ENCODE results near the gene EDN3.
"Not testable (repeated sequence)": the region's sequence is repeated elsewhere in the genome, so short reads cannot be mapped to it uniquely, and the experiment has no call there.

EDN3 gene

DNA sequence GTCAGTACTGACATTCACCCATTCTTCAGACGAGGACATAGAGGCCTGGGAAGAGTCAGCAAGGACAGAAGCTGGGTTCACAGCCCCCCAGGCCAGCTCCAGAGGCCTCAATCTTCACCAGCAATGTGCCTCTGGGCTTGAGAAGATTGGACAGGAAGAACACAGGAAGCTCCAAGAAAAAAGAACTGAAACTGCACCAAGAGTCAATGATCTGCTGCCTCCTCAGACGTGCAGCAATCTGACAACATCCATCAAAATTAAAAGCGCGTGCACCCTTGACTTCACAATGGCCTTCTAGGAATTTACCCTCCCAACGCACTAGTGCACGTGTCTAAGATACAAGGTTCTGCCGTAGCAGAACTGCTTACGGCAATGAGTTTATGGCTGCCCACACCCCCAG lies 38.0 kb downstream of the EDN3 start:
- DNase-seq, result not testable (repeated sequence)

DNA sequence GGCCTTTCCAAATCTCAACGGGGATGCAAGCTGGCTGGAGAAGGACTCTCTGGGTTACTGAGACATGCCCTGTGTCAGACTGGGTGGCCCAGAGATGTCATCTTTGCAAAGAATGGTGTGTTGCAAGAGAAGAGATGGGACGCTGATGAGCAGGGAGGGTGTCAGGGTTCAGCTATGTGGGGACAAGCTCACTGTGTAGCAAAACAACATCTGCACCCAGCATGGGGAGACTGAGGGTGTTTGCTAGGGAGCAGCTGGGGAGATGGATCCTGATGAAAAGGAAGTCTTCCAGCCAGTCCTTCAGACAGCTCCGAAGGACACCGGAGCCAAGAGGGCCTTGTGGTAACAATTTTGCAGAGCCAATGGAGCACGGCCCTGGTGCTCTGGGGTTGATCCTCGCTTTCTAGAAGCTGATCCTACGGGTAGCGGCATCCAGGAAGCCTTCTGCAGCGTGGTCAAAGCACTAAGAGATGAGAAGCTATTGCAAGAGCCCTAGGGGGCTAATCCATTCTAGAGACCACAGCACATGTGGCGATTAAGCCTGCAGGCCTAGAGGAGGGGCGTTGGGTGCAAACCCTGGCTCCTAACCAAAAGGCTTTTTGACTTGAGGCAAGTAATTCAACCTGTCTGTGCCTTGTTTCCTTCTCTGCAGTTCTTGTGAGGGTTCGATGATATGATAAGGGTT lies 39.9 kb downstream of the EDN3 start:
- DNase-seq, result no peak

DNA sequence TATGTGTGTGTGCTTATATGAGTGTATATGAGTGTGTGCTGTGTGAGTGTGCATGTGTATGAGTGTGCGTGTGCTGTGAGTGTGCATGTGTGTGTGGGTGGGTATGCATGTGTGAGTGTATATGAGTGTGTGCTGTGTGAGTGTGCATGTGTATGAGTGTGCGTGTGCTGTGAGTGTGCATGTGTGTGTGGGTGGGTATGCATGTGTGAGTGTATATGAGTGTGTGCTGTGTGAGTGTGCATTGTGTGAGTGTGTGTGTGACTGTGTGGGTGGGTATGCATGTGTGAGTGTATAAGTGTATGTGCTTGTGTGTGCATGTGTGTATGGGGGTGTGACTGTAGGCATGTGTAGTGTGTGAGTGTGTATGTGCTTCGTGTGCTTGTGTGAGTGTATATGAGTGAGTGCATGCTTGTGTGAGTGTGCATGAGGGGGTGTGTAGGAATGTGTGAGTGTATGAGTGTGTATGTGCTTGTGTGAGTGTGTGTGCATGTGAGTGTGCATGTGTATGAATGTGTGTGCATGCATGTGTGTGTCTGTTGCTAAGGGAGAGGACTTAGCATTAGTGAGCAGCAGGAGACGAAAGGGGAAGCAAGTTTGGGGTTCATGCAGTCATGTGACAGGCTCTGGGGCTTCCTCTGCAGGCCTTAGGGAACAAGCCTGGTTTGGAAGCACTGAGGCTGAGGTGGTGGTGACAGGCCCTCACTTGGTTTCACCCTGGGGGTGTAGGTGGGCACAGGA lies 41.0 kb downstream of the EDN3 start:
- not testable (repeated sequence) for DNase-seq

DNA sequence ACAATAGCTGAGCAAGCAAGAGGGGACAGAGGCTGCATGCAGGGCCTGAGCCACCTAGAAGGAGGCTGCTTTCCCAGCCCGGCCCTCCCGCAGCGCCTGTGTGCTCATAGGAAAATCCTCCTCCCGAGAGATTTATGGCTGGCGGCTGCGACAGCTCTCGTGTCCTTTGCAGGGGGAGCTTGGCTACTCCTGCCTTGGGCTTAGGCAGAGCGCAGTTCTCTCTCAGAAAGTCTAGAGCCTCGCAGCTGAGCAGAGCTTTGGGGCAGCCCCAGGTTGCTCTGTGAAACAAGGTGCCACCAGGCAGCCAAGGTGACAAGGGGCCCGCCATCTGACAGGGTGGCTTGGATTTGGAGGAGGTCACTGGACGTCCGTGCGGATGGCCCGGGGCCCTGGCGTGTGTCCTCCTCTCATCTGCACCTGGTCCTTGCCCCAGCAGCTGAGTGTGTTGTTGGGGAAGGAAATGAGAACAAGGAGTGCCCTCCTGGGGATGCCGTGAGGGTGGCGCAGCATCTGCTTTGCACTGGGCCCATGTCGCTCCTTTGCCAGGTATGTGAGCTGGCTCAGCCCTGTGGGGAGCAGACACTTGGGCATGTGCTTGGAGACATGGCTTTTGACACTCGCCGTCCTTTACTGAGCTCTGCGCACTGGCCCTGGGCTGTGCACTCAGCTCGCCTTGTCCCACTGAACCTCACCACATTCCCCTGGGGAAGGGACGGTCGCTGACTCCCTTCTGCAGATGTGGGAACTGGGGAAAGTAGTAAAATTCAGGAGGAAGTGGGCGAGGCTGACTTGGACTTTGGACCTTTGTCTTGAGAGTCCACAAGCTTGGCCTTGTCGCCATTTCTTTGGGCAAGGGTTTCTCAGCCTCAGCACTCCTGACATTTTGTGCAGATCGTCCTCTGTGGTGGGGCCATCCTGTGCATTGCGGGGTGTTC lies 41.9 kb downstream of the EDN3 start:
- no peak for DNase-seq

DNA sequence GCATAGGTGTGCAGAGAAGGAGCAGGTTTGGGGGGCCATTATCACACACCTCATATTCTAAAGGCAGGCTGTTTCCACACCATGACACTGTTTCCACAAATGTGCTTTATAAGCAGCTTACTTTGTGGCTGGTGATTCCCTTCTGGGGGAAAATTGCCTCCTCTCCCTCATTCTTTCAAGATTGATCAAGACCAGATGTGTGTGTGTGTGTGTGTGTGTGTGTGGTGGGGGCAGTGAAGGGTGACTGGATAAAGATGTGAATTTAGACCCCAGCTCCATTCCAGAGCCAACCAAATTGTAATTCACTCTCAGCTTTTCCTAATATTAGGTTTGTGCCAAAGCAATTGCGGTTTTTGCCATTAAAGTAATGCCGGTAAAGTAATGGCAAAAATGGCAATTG lies 45.6 kb downstream of the EDN3 start:
- no peak for DNase-seq

DNA sequence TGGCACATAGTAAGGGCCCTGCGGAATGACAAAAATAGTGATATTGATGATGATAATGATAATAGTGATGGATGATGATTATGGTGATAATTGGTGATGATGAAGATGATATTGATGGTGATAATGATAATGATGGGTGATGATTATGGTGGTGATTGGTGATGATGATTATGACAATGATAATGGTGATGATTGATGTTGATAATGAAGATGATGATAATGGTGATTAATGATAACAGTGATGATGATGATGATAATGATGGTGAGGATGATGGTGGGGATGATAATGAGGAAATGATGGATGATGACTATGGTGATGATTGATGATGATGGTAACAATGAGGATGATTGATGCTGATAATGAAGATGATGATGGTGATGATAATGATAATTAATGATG lies 48.9 kb downstream of the EDN3 start:
- no peak for DNase-seq

DNA sequence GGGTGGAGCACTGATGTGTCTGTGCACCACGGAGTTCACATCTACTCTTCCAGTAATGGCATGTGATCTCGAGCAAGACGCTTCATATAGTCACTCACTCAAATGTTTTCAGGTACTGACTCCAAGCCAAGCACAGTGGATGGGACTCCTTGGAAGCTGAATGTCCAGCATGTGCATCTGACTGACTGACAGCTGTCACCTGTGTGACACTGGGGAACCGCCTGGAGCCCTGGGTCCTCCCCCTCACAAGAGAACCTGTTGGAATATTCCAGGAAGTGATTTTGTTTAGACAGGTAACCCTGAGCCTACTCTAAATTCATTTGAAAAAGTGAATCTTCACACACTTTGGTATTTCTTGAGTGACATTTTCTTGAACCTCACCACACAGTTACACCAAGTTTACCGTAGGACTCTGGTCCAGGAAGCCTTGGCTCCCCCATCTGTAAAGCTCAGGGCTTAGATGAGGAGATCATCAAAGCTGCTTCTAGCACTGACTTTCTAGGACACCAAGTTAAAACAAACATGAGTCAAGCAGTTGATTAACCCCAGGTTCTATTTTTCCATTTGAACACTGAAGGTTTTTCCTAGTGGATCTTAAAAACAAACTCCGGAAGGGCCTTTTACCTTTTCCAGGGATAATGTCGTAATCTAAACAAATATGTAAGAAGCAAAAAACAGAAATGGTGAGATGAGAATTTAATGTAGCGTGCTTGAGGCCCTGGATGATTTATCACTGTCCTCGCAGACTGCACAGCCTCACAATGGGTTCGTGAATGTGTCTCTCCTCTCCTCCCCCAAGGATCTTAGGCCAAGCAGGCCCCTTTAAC lies 50.1 kb downstream of the EDN3 start:
- DNase-seq, result no peak

DNA sequence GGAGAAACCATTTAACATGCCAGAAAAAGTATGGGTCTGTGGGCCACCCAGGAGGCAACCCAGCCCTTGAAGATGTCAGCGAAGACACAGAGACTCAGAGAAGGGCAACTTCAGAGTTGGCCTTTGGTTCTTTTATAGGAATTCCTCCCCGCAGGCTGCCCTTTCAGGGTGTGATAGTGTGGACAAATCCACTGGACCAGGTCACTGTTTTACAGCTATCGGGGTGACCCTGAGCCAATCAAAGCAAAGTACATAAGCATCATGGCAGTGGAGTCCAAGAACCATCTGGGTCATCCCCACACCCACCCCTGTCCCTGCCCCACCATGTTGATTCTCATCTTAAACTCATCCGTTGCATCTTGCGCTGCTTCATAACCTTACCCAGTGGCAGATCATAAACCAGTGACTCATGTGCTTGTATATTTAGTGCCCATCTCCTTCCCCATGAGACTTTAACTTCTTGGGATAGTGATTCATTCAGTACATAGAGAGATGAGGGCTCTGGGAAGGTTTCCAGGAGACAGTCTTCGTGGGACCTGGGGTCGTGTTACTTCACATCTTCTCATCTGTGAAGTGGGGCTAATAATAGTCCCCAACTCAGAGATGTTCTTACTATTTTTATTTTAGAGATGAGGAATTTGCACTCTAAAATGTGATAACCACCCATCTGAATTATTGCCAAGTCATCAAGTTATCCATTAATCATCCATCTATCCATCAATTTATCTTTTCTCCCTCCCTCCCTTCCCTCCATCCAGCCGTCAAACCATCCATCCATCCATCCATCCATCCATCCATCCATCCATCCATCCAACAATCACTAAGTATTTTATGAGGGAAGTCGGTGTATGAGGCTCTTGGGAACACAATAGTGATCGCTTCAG lies 51.0 kb downstream of the EDN3 start:
- no peak for DNase-seq

DNA sequence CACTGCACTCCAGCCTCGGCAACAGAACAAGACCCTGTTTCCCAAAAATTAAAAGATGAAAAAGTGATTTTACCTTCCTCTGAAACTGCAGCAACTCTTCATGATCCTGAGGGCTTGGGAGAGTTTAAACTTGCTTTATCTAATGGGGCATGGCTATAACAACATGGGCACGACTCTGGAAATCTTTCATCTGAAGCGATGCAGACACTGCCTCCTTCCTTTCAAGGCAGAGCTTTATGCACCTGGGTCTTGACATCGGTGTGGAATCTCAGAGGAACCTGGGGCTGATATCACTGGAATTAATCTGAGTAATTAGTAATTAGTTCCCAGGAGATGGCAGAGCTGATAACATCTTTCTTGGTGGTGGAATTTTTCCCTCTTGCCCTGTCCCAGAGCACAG lies 52.1 kb downstream of the EDN3 start:
- no peak for DNase-seq

DNA sequence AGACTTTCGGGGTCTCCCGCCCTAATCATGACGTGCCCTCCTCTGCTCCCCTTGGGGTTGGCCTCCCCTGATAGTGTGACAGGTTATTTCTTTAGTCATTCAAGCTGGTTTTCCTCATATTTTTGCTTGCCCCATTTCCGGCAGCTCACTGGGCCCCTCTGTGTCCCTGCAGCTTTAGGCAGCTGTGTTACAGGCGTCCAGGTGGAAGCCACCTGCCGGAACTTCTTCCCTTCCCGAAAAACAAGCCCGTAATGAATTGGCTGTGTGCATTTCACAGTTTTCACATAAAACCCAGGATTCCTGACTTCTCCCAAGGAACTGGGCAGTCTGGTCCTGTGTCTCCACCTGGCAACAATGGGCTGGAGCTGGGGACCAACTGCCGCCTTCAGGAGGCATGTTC lies 52.6 kb downstream of the EDN3 start:
- no peak for DNase-seq

DNA sequence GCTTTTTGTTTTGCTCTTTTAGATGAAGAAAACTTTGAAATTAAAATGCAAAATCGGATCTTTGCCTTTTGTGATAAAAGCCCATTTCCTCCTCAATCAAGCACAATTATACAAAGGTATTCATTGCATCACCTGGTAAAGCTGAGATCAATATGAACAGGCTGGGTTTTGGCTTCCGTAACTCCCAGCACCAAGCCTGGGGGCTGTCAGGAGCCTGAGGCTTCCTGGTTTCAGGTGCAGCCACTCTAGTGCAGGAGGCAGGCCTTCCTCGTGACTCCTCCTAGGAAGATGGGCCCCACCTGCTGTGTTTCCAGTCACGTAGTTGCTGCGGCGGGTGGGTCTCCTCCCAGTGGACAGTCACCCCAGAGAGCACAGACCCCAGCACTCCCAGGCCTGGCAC lies 54.0 kb downstream of the EDN3 start:
- DNase-seq, result no peak

DNA sequence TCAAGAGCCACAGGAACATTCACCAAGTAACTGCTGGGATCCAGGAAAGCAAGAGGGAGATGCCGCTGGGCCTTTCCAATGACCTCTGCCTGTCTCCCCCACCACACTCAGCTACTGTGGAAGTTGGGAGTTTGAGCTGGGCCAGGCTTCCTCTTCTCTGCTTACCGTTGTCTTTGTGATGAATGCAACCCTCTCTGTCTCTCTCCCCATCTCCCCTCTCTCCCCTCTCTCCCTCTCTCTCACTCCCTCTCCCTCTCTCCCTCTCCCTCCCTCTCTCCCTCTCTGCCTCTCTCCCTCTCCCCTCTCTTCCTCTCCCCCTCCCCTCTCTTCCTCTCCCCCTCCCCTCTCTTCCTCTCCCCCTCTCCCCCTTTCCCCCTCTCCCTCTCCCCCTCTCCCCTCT lies 54.8 kb downstream of the EDN3 start:
- DNase-seq, result no peak

DNA sequence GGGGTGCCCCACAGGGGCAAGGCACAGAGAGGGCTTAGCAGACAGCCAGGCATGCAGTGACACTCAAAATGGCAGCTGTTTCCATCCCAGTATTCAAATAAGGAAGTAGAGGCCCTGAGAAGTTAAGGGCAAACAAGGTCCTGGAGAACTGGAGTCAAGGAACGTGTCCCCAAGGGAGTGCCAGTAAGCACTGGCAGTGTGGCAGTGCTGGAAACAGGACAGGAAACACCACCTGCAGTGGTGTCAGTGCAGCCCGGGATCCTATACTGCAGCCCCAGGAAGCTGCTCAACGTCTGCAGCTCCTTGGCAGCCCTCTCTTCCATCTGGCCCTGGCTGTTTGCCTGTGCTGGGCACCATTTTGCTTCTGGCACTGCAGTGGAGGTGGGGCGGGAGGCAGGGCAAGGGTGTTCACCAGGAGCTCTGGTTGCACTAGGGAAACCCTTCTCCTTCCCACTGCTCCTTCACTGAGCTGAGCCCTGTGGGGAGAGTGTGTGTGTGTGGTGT lies 56.3 kb downstream of the EDN3 start:
- DNase-seq, result no peak

DNA sequence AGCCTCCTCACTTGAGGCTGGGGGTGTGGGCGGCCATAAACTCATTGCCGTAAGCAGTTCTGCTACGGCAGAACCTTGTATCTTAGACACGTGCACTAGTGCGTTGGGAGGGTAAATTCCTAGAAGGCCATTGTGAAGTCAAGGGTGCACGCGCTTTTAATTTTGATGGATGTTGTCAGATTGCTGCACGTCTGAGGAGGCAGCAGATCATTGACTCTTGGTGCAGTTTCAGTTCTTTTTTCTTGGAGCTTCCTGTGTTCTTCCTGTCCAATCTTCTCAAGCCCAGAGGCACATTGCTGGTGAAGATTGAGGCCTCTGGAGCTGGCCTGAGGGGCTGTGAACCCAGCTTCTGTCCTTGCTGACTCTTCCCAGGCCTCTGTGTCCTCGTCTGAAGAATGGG lies 58.4 kb downstream of the EDN3 start:
- not testable (repeated sequence) for DNase-seq

DNA sequence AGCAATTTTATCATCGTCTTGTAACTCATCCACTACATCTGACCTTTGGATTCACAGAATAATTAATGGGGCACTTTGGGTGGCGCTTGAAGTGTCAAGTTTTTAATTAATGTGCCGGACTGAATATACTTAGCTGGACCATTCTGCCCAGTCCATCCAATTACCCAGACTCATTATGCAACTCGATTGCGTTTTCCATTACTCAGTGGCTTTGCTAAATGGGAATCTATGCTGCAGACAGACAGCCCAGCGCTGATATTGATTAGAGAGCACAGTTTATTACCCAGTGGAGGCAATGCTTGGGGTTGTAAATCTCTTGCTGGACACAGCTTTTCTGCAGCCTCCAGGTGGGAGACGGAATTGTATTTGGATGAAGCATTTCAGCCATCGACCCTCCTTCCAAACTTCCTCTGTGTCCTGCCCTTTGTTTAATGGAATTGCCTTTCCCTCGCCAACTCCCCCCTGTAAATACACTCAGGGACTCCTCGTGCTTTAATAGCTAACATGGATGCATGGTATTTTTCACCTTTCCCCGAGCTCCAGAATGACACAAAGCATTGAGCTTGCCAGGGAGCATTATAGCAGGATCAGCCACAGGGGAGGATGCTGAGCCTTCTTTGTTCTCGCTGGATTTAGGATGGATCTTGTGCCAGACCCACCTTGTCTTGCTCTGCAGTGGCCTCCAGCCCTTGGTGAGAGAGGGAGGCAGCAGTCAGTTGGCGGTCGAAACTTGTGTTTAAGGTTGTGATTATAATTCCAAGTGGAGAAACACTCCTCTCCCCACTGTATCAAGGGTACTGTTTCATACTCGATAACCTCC lies 59.7 kb downstream of the EDN3 start:
- no peak for DNase-seq

DNA sequence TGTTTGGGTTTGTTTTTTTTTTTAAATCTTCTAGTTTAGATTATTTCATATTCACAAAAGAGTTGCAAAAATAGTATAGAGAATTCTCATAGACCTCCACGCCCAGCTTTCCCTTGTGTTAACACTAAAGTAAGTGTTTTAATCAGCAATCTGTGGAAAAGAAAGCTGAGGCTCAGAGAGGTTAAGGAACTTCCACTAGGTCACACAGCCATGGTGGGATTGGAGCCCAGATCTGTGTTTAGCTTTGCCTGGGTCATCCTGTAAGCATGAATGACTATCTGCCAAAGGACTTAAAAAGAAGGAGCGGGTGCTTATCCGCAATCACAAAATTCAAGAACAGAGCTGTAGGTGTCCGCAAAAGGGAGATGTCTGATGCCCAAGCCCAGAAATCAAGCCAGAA lies 60.5 kb downstream of the EDN3 start:
- DNase-seq, result no peak

DNA sequence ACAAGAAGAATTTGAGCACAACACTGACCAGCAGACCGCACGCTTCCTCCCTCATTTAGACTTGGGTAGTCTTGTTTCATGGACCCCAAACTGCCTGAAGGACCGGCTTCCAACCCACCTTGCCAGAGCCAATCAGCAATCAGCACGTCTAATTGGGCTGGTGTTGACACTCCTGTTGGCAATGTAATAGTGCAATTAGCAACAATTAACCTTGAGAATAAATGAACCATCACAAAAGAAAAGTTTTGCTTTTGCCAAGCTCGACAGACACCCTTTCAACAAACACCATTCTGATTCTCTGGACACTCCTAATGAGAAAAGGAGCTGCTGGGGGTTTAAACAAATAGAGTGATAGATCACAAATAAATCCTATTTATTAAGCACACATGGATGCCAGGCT lies 61.0 kb downstream of the EDN3 start:
- no peak for DNase-seq

DNA sequence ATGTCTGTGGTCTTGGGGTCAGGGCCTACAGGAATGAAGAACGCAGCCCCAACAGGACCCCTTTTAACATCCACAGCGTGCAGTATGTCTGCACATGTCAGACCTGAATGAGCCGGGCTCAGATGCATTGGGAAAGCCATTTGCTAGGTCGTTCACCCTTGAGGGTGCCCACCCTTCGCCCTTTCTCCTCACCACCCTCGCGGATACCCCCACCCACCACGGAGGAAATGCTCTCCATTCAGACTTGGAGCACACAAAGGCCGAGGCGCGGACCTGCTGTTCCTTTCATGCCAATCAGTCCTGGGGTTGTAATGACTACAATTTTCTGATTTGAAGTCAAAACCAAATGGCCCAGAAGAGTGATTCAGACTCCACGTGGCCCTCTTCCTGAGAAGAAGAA lies 62.7 kb downstream of the EDN3 start:
- DNase-seq, result no peak

DNA sequence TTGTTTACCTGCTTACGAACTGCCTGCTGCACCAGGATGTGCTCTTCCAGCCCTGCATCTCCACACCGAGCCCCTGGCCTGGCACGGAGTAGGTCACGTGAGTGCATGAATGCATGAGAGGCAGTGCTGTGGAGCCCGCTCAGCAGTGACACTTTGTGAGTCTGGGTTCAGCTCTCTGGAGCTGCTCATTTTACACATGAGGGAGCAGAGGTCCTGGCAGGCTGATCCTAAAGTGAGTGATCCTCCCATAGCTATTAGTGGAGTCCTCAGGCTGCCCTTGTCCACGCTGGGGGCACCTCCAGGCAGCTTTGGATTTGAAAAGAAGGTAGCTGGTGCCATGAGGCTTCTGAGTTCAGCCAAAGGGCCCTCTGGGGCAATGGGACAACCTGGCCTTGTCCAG lies 64.2 kb downstream of the EDN3 start:
- no peak for DNase-seq

DNA sequence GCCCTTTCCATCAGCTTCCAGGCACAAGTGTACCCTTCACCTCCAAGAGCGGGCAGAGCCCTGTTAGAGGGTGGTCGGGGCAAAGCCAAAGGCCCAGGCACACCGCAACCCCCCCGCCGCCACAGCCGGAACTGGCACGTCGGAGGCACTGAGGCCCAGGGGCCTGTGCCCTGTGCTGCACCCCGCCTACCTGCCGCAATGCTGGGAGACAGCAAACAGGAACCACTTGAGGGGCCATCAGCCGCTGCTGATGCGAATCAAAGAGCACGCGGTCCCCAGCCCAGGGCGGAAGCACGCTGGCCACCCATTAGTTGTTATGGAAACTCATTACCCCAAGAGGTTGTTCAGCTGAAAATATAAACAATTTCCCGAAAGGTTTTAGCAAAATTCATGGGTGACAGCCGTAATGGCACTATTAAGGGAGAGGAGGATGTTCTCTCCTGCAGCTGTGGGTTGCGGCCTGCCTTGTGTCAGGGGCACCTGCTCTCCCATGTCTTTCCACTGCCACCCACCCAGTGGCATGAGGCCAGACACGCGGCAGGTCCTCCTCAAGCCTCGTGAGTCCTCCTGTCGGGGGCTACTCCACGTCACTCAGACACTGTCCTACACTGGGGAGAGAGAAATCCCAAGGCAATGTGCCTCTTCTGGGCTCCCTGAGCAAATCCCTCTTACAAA lies 65.3 kb downstream of the EDN3 start:
- DNase-seq, result no peak
